NCI-H524 treated with DMSO at 0.1 percent for 48 hours (cell line): ENCODE measurements around the gene COL6A1.
"Not testable (repeated sequence)": the region's sequence is repeated elsewhere in the genome, so short reads cannot be mapped to it uniquely, and the experiment has no call there.

Source experiments
- DNase-seq: peaks from one replicate; lab custom pipeline; 2025; lab: John Stamatoyannopoulos, UW

COL6A1 gene

DNA sequence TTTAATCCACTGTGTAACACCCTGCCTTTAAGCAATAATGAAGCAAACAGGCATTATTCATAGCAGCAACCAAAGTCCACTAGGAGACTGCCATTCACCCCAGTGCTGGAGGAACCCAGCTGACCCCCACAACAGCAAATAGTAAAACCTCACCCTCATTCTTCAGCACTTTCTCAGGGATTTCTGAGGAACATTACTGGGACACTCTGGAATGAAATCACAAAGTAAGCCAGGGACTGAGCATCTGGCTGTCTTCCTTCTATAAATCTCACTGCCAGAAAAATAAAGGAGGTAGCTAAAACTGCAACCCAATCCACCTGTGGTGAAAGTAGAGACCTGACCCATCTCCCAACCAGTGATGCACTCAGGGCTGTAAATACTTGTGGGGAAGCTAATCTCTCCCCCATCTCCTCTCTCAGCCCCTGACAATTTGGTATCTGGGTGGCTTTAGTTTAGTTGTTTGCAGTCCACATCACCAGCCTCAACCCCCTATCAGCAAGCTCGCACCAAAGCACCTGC lies 47.1 kb downstream of the COL6A1 start:
- DNase-seq, result no peak

GRCh38 chr21:46029186-46029924 lies 47.8 kb downstream of the COL6A1 start:
- DNase-seq, result no peak

DNA sequence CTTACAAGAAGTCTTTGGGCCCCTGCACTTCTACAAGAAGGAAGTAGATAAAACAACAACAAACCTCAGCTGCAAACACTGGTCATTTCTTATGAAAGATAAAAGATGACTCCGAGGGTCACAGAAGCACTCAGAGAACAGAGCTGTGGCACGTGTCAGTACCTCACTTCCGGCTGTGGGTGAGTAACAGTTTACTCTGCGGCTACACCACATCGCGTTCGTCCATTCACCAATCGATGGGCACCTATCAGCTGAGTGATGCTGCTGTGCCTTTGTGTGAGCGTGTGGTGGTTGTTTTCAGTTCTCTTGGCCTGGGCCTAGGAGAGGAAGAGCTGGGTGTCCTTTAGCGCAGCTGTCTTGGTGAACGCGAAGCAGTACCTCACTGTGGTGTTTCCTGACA lies 49.9 kb downstream of the COL6A1 start:
- no peak for DNase-seq

DNA sequence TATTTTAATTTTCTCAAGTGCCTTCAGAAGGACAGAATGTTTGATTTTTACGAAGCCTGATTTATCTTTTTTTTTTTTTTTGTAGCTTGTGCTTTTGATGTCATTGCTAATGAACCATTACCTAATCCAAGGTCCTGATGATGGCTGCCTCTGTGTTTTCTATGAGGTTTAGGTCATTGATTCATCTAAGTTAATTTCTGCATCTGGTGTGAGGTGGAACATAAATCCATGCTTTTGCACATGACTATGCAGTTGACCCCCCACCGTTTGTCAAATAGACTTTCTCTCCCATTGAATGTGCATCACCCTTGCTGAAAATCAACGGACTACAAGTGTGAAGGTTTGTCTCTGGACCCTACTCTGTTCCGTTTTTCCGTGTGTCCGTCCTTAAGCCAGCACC lies 50.5 kb downstream of the COL6A1 start:
- no peak for DNase-seq

GRCh38 chr21:46033410-46034400 lies 52.1 kb downstream of the COL6A1 start:
- no peak for DNase-seq

DNA sequence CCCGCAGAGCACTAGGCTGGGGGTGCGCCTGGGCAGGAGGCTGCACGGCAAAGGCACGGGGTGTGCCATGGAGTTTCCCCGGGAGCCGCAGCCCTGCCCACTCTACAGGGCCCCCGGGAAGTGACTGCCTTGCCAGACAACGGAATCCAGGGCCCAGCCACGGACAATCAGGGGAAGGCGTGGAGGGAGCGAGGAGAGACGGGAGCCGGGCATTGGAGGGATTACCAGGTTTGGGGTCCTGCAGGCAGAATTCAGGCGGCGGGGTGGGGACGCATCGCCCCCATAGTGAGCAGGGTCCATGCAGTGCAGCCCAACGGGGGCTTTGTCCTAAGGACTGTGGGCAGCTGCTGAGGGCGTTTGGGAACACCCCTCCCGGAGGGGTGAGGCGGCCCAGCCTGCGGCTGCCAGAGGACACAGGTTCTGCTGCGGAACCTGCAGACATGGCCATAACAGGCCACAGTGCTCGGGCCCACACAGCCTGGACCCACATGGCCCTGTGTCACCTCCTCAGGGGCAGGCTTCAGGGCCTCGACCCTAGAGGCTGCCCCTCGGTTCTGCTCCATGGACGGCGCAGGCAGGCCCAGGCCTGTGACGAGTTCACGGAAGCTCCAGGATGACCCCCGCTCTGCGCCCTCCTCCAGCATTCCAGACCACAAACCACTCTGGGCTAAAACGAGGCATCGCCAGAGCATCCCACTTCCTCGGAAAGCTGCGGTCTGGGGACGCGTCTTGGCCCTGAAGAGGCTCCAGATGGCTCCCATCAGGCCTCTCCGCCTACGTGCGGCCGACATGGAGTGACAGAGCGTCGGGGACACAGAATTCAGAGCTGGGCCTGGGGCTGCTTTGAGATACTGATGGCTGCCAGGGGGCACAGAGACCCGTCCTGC lies 54.5 kb downstream of the COL6A1 start:
- DNase-seq, result no peak

DNA sequence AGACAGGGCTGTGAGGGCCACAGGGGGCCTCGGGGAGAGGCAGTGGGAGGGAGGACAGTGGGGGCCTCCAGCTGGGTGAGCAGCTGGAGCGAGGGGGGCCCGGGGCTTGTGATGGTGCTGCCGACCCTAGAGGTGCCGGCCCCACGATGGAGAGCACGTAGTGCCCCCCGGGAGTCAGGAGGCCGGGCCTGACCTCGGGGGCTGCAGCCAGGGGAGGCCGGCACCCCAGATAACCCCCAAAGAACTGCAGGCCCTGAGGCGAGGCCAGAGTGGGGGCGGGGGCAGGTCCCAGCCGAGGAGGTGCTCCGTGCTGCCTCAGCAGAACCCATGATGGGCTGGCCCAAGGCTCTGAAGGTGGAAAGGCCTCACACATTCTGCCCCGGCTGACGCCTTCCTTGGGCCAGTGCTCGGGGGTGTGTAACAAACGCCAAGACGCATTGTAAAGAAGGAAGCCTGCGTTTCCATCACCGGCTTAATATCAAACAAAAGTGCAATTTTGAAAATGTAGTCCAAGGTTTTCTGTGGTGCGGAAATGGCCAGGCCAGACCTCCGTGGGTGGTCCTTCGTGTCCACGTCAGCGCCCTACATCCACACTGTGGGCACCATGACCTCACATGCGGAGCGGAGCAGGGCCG lies 55.2 kb downstream of the COL6A1 start:
- no peak for DNase-seq

DNA sequence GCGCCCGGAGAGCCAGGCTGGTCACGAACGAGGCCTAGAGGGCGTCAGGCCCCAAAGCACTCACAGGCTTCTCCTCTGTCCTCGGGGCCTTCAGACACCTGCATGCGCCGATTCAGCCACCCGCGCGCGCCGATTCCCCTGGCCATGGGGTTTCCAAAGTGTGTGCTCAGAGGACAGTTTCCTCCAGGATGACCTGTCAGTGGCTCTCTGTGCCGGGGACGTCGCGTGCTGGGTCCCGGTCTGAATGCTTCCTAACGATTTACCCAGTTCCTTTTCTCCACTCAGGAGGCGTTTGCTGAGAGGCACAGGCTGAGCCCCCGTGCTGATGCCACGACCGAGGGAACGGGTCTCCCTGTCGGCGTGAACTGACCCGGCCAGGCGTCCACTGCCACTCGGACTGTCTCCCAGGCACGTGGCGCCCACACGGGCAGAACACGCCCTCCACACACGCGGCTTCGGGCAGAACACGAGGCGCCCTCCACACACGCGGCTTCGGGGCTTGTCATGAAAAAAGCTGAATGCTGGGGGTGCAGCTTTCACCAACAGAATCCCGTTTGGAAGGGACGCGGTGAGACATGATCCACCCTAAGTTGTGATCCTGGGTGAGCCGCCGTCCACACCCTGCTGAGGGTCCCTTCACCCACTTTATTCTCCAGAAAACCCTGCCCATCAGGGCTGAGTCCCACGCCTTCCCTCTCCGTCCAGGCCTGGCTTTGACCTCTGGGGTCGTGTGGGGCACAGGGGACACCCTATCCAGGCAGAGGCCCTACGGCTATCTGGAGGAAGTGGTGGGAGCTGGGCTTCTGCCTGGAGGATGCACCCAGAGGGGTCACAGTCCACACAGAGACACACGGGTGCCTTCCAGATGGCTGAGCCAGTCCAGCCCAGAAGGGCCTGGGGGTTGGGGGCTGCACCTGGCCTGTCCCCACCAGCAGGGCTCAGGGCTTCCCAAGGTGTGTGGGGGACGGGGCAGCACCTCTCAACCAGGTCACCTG lies 56.1 kb downstream of the COL6A1 start:
- DNase-seq, result no peak

- no peak for DNase-seq
Observed at GRCh38 chr21:46038341-46038829, 56.8 kb downstream of the COL6A1 start.

- DNase-seq, result no peak
Observed at GRCh38 chr21:46038871-46039397, 57.4 kb downstream of the COL6A1 start.

DNA sequence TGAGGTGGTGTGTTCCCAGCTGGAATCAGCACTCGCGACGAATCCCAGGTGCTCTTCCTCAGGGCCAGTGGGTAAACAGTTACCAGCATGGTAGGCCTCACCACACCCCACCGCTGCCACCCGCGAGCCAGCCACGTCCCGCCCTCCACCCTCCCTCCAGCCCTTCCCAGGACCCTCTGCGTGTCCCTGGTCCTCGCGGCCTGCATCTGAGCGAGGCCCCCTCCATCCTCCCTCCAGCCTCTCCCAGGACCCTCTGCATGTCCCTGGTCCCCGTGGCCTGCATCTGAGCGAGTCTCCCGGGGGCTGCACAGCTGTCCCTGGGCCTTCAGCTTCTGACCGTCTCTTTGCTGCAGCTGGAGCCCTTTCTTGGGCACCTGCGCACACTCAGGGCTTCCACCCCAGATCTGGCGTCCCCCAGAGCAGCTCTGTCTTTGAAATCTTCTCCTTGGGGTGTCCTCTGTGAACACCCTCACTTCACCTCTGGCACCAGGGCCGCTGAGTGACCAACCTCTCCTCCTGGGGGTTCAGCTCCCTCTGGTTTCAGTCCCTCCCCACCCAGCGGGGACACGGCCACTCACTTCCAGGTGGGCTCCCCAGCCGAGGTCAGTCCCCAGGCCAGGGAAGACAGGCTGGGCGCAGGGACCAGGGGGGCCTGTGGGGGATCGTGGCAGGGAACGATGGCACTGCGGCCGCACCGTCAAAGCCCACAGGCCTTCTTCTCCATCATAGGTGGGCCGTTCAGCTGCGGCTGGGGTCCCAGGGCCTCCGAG lies 58.5 kb downstream of the COL6A1 start:
- DNase-seq, result no peak

GRCh38 chr21:46040707-46041106 lies 59.1 kb downstream of the COL6A1 start:
- DNase-seq, result no peak

DNA sequence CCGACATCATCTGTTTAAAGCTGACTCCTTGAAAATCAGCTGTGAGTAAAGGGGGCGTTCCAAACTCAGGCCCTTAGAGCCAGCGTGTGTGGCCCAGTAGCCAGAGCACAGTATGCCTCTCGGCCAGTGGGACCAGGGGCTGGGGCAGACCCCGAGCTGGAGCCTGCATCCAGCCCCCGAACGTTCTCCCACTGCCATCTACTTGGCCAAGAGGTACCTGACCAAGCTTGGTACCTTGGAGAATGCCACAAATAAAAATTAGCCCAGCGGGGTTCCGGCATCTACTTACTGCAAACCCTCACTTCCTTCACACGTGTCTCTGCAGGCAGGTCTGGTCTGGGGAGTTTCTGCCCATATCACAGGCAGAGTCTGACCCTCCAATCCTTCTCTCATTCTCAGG lies 59.6 kb downstream of the COL6A1 start:
- DNase-seq, result no peak

DNA sequence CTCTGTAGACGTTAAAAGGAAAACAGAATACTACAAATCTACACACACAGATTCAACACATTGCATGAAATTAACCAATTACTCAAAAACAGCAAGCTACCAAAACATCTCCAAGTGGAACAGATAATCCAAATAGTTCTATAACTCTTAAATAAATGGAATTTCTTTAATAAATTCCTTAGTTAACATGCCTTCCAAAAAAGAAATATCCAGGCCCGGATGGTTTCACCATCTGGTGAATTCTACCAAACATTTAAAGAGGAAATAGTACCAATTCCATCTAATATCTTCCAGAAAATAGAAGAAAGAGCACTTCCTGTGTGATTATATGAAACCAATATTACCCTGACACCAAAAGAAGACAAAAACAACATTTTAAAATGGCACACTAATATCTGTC lies 63.6 kb downstream of the COL6A1 start:
- no peak for DNase-seq

- DNase-seq, result no peak
Observed at GRCh38 chr21:46046471-46046870, 64.9 kb downstream of the COL6A1 start.

DNA sequence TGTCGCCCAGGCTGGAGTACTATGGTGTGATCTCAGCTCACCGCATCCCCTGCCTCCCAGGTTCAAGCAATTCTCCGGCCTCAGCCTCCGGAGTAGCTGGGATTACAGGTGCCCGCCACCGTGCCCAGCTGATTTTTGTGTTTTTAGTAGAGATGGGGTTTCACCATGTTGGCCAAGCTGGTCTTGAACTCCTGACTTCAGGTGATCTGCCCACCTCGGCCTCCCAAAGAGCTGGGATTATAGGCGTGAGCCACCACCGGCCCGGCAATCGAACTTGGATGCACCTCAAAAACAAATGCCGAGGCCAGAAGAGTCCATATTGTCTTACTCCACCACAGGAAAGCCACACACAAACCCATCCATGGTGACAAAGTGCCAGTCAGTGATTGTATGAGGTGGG lies 65.3 kb downstream of the COL6A1 start:
- not testable (repeated sequence) for DNase-seq

DNA sequence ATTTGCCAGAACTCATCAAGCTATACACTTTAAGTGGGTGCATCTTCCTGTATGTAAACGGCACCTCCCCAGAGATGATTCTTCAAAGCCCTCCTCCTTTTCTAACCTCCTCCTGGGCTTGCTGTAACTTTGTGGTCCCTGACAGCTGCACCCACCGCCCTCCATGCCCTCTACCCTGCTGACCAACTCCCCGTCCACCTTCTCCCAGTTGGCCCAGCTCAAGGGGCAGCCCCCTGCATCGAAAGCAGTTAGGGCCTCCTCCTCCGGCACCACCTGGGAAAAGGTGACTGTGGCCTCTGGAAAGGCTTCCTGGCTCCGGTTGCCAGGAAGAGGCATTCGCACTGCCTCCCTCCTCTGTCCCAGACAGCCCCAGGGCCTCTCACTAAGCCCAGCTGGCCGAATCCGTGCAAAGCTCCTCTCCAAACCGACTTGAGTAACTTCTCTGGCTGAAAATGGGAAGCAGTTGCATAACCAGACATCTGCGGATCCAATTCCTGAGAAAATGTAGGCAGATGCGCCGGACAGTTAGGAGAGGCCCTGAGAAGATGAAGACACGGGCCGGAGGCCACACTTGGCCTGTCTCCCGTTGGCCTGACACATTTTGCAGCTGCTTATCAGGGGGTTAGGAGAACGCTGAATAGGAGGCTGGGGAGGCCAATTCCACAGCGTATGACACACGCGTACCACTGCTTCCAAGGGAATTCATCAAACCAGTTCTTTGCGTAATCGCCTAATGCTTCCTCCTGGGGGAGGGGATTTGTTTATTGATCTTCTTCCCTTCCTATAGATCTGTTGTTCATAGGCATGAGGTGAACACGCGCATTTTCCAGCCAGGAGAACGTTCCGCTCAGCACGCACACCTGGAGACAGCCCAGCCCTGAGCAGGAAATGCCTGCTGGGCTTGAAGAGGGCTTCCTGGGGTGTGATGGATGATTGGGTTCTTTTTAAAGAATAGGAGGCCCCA lies 67.6 kb downstream of the COL6A1 start:
- DNase-seq, result no peak
